ENCODE results near the gene TBX5.

DNA sequence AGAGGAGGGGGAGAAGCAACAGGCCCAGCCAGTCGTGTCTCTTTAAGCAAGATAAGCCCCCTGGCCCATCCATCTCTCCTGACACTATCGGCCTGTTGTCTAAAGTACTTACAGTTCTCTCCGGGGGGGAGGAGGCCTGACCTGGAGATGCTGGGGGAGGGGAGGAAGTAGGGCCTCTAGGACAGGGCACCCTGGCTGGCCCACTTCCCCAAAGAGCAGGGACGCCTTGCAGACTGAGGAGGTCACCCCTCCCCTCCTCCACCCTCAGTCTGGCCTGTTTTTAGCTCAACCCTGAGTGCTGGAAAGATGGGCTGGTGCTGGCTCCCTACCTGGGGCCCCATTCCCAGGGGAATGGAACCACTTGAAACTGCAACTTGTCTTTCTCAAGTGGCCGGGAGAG, 70.3 kb downstream of the TBX5 start:
- TF ChIP-seq, protein P1, sequence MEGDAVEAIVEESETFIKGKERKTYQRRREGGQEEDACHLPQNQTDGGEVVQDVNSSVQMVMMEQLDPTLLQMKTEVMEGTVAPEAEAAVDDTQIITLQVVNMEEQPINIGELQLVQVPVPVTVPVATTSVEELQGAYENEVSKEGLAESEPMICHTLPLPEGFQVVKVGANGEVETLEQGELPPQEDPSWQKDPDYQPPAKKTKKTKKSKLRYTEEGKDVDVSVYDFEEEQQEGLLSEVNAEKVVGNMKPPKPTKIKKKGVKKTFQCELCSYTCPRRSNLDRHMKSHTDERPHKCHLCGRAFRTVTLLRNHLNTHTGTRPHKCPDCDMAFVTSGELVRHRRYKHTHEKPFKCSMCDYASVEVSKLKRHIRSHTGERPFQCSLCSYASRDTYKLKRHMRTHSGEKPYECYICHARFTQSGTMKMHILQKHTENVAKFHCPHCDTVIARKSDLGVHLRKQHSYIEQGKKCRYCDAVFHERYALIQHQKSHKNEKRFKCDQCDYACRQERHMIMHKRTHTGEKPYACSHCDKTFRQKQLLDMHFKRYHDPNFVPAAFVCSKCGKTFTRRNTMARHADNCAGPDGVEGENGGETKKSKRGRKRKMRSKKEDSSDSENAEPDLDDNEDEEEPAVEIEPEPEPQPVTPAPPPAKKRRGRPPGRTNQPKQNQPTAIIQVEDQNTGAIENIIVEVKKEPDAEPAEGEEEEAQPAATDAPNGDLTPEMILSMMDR (IDR thresholded peaks at IDR 0.05): no peak
- TF ChIP-seq POLR2A (IDR thresholded peaks at IDR 0.05): no peak
